ENCODE results near the gene ANKRD52. TPM values are rescaled to one million over a fixed set of nuclear protein-coding genes. Genes with fewer than 3 reads are reported as not detected.

The ANKRD52 gene
- total RNA-seq: 10 to 100 TPM; 12.1 to 25.1 (median 17.9) TPM
- polyA plus RNA-seq: 10 to 100 TPM in 1 of 2 donors, 1 to 10 TPM in 1; 8.0 to 12.2 TPM

- Histone ChIP-seq H3K27me3 (no peaks in the 10 kb centered on the region), H3K4me3 (peak within 1 kb of the TSS; percentile 74 to 94 (median 92)), H3K9me3 (no peaks in the 10 kb centered on the region), H3K27ac (peak within 1 kb of the TSS; percentile 65 to 89 (median 83)), H3K36me3 (peaks cover 0 to 22% (median 8%) of the 10 kb centered on the region in 3 donors), H3K4me1 (peaks cover 0 to 19% (median 0%) of the 10 kb centered on the region in 3 donors)
- TF ChIP-seq CTCF (IDR thresholded peaks at IDR 0.05): peak; percentile 51 to 82 (median 65)
- FAIRE-seq (no peak), DNase-seq (peak; percentile 61 to 92 (median 77)), ATAC-seq (peak; percentile 97 to 99 (median 97))
- 0 to 1% methylated on average over 27 to 78 of the region's 78 CpGs for WGBS, 2 donors
- intact Hi-C loops (cut with DNase I): loop anchor here in 1 of 3 donors (10.0 kb wide), 1 partner anchor 63 kb away; no protein-coding TSS in a partner anchor
These were observed at the start of gene ANKRD52 for GRCh38 chr12:56258068-56258819. TSS of gene ANKRD52 (minus strand) at chr12:56258384. CDS start at chr12:56258269, 115 bp downstream.

- ATAC-seq (no peak), DNase-seq (no peak), FAIRE-seq (no peak)
- Histone ChIP-seq H3K27me3 (no peaks in the 10 kb centered on the region), H3K27ac (no peak overlapping the region), H3K4me3 (no peak overlapping the region), H3K4me1 (no peaks in the 10 kb centered on the region), H3K36me3 (peaks cover 0 to 7% (median 5%) of the 10 kb centered on the region in 3 donors), H3K9me3 (no peaks in the 10 kb centered on the region)
- no peak for TF ChIP-seq CTCF (IDR thresholded peaks at IDR 0.05)
- intact Hi-C loops (cut with DNase I): no loop called here
- 94 to 96% methylated on average over 7 of the region's 7 CpGs for WGBS, 2 donors
These were observed 49.2 kb upstream of the ANKRD52 start for GRCh38 chr12:56307221-56307965.

GRCh38 chr12:56304872-56305590, 46.8 kb upstream of the ANKRD52 start:
- DNase-seq (no peak), FAIRE-seq (no peak), ATAC-seq (no peak)
- 92 to 93% methylated on average over 8 of the region's 8 CpGs for WGBS, 2 donors
- Histone ChIP-seq H3K27me3 (no peaks in the 10 kb centered on the region), H3K4me3 (no peak overlapping the region), H3K36me3 (peaks cover 0 to 7% (median 5%) of the 10 kb centered on the region in 3 donors), H3K27ac (no peak overlapping the region), H3K9me3 (no peaks in the 10 kb centered on the region), H3K4me1 (peaks cover 0 to 5% (median 3%) of the 10 kb centered on the region in 3 donors)
- intact Hi-C loops (cut with DNase I): no loop called here
- no peak for TF ChIP-seq CTCF (IDR thresholded peaks at IDR 0.05)

- intact Hi-C loops (cut with DNase I): no loop called here
- FAIRE-seq: no peak
These were observed 46.1 kb upstream of the ANKRD52 start for GRCh38 chr12:56304276-56304675.

More at GRCh38 chr12:56304276-56304675, 46.1 kb upstream of the ANKRD52 start:
- ATAC-seq (no peak), DNase-seq (no peak)
- H3K4me3 ChIP-seq: no peak overlapping the region
- no peak overlapping the region for H3K27ac ChIP-seq
- H3K9me3 ChIP-seq: no peaks in the 10 kb centered on the region
- H3K4me1 ChIP-seq: peaks cover 0 to 5% (median 4%) of the 10 kb centered on the region in 3 donors
- H3K27me3 ChIP-seq: no peaks in the 10 kb centered on the region
- H3K36me3 ChIP-seq: peaks cover 0 to 7% (median 0%) of the 10 kb centered on the region in 3 donors
- WGBS, 2 donors: 94% methylated on average over 3 of the region's 3 CpGs
- TF ChIP-seq CTCF (IDR thresholded peaks at IDR 0.05): no peak

Data from pancreas (tissue), 10 donors.